ENCODE results near the gene CD226.

The CD226 gene

GRCh38 chr18:69840445-69840844 is 107.2 kb downstream of the CD226 start:
- Histone ChIP-seq H3K27ac (ENCODE audit: extremely low read depth, low read depth, low read length) (no peak overlapping the region), H3K36me3 (ENCODE audit: control insufficient read depth in 2 of 2, insufficient read depth in 1 of 2, low read length in 2 of 2) (no peaks in the 10 kb centered on the region), H3K9me3 (ENCODE audit: control insufficient read depth, insufficient read depth, low read depth, low read length) (no peaks in the 10 kb centered on the region), H3K4me1 (ENCODE audit: control insufficient read depth, insufficient read depth, low read length) (peaks cover 3% of the 10 kb centered on the region; the same call in 1 of the 2 replicates), H3K4me3 (ENCODE audit: low read depth, low read length) (no peak overlapping the region)
- CTCF ChIA-PET = interaction anchor here (0.7 kb wide), 1 partner anchor 98 kb away, joined by 3 read pairs; no protein-coding TSS in a partner anchor
- TF ChIP-seq RBAK (tag by site-specific recombination; IDR thresholded peaks at IDR 0.05) (no peak), ZNF670 (tag by site-specific recombination; IDR thresholded peaks at IDR 0.05; ENCODE audit: low read depth) (no peak), ZSCAN4 (tag by site-specific recombination; IDR thresholded peaks at IDR 0.05) (no peak), ZNF658 (tag by site-specific recombination; IDR thresholded peaks at IDR 0.05) (no peak), PRDM1 (tag by site-specific recombination; IDR thresholded peaks at IDR 0.05) (no peak), MEIS1 (CRISPR knock-in tag; IDR thresholded peaks at IDR 0.05; ENCODE audit: borderline replicate concordance) (no peak), ZFP69B (tag by site-specific recombination; IDR thresholded peaks at IDR 0.05) (no peak), SETDB1 (IDR thresholded peaks at IDR 0.05; ENCODE audit: insufficient read length, low read length) (no peak), ZNF394 (tag by site-specific recombination; IDR thresholded peaks at IDR 0.05; ENCODE audit: borderline replicate concordance) (no peak), ZNF211 (tag by site-specific recombination; IDR thresholded peaks at IDR 0.05; ENCODE audit: low read depth) (no peak), ZEB2 (tag by site-specific recombination; IDR thresholded peaks at IDR 0.05) (no peak), ZNF664 (tag by site-specific recombination; IDR thresholded peaks at IDR 0.05) (no peak), SP3 (tag by site-specific recombination; IDR thresholded peaks at IDR 0.05) (no peak), ZNF174 (tag by site-specific recombination; IDR thresholded peaks at IDR 0.05) (no peak)
- TF ChIP-seq, protein P1, sequence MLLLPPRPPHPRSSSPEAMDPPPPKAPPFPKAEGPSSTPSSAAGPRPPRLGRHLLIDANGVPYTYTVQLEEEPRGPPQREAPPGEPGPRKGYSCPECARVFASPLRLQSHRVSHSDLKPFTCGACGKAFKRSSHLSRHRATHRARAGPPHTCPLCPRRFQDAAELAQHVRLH (tag by site-specific recombination; IDR thresholded peaks at IDR 0.05) = no peak
- TF ChIP-seq, protein P2, sequence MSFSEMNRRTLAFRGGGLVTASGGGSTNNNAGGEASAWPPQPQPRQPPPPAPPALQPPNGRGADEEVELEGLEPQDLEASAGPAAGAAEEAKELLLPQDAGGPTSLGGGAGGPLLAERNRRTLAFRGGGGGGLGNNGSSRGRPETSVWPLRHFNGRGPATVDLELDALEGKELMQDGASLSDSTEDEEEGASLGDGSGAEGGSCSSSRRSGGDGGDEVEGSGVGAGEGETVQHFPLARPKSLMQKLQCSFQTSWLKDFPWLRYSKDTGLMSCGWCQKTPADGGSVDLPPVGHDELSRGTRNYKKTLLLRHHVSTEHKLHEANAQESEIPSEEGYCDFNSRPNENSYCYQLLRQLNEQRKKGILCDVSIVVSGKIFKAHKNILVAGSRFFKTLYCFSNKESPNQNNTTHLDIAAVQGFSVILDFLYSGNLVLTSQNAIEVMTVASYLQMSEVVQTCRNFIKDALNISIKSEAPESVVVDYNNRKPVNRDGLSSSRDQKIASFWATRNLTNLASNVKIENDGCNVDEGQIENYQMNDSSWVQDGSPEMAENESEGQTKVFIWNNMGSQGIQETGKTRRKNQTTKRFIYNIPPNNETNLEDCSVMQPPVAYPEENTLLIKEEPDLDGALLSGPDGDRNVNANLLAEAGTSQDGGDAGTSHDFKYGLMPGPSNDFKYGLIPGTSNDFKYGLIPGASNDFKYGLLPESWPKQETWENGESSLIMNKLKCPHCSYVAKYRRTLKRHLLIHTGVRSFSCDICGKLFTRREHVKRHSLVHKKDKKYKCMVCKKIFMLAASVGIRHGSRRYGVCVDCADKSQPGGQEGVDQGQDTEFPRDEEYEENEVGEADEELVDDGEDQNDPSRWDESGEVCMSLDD (tag by site-specific recombination; IDR thresholded peaks at IDR 0.05) = no peak
- POLR2A ChIA-PET = no interaction called here

DNA sequence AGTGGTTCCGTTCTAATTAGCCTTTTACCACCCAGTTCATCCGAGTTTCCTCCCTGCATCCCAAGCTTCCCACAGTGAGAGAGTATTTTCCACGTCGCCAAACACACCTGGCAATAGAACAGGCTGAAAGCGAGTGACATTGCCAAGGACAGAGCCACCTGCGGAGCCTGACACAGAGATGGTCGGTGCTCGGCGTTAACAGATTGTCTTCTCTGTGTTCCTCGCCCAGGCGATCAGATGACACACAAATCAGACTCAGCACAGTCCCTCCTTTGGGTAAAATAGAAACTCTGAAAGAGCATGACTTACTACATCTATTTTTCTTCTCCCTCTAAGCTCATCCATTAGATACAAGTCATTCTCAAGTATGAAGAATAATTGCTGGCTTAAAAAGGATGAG is 107.7 kb downstream of the CD226 start:
- H3K36me3 ChIP-seq (ENCODE audit: control insufficient read depth in 2 of 2, insufficient read depth in 1 of 2, low read length in 2 of 2) = no peaks in the 10 kb centered on the region
- ChIA-PET POLR2A (no interaction called here), CTCF (interaction anchor here (0.7 kb wide), 1 partner anchor 97 kb away, joined by 3 read pairs; no protein-coding TSS in a partner anchor)
- H3K27ac ChIP-seq (ENCODE audit: extremely low read depth, low read depth, low read length) = no peak overlapping the region
- H3K4me1 ChIP-seq (ENCODE audit: control insufficient read depth, insufficient read depth, low read length) = no peaks in the 10 kb centered on the region
- TF ChIP-seq ZNF639 (tag by site-specific recombination; IDR thresholded peaks at IDR 0.05) = no peak
- TF ChIP-seq ZBTB17 (tag by site-specific recombination; IDR thresholded peaks at IDR 0.05) = peak; percentile 73
- TF ChIP-seq ZNF354C (tag by site-specific recombination; IDR thresholded peaks at IDR 0.05; ENCODE audit: borderline replicate concordance, low read depth) = no peak
- TF ChIP-seq ZNF600 (tag by site-specific recombination; IDR thresholded peaks at IDR 0.05) = no peak
- 0 out of 2 replicates have a peak, but pooled peaks have one; percentile 31 for TF ChIP-seq ZNF677 (tag by site-specific recombination; IDR thresholded peaks at IDR 0.05)
- TF ChIP-seq SCRT1 (tag by site-specific recombination; IDR thresholded peaks at IDR 0.05; ENCODE audit: borderline replicate concordance) = peak; percentile 66
- TF ChIP-seq ZNF776 (tag by site-specific recombination; IDR thresholded peaks at IDR 0.05; ENCODE audit: borderline replicate concordance) = no peak
- no peak for TF ChIP-seq ZNF626 (tag by site-specific recombination; IDR thresholded peaks at IDR 0.05)
- no peak for TF ChIP-seq ZNF335 (tag by site-specific recombination; conservative IDR thresholded peaks at IDR 0.05)
- TF ChIP-seq SCRT2 (tag by site-specific recombination; IDR thresholded peaks at IDR 0.05) = peak; percentile 64
- H3K4me3 ChIP-seq (ENCODE audit: low read depth, low read length) = no peak overlapping the region
- H3K9me3 ChIP-seq (ENCODE audit: control insufficient read depth, insufficient read depth, low read depth, low read length) = no peaks in the 10 kb centered on the region

Measured in HEK293 (cell line).